ENCODE data around the gene CTSS. TPM values are rescaled to one million over a fixed set of nuclear protein-coding genes. Genes with fewer than 3 reads are reported as not detected.
"Not testable (repeated sequence)": the region's sequence is repeated elsewhere in the genome, so short reads cannot be mapped to it uniquely, and the experiment has no call there.

CTSS gene
- total RNA-seq, 4 donors from 2014 or later: 6.7 to 21.7 (median 15.5) TPM

DNA sequence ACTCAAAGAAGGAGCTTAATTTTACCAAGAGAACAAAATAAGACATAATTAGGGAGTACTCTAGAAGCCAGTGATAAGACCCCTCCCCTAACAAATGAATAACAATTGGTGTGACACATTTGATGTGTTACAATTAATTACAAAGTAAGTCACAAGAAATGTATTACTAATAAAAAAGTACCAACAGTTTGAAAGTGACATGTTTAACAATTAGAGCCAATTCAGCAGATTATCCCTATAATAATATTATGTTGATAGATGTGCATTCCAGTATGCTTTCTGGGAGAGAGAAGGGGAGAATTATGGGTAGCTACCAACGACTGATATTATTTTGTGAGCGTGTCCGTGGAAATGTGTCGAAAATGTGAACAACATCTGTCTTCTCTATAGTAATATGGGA is 23.4 kb upstream of the CTSS start:
- TF ChIP-seq, protein P1, sequence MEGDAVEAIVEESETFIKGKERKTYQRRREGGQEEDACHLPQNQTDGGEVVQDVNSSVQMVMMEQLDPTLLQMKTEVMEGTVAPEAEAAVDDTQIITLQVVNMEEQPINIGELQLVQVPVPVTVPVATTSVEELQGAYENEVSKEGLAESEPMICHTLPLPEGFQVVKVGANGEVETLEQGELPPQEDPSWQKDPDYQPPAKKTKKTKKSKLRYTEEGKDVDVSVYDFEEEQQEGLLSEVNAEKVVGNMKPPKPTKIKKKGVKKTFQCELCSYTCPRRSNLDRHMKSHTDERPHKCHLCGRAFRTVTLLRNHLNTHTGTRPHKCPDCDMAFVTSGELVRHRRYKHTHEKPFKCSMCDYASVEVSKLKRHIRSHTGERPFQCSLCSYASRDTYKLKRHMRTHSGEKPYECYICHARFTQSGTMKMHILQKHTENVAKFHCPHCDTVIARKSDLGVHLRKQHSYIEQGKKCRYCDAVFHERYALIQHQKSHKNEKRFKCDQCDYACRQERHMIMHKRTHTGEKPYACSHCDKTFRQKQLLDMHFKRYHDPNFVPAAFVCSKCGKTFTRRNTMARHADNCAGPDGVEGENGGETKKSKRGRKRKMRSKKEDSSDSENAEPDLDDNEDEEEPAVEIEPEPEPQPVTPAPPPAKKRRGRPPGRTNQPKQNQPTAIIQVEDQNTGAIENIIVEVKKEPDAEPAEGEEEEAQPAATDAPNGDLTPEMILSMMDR (IDR thresholded peaks at IDR 0.05): no peak
- TF ChIP-seq POLR2AphosphoS5 (IDR thresholded peaks at IDR 0.05) (no peak), POLR2A (IDR thresholded peaks at IDR 0.05) (no peak), EP300 (IDR thresholded peaks at IDR 0.05) (no peak)
- 73% methylated on average over 4 of the region's 4 CpGs for WGBS
- Histone ChIP-seq H3K27ac (no peak overlapping the region), H3K4me3 (no peak overlapping the region), H3K9me3 (no peaks in the 10 kb centered on the region), H3K36me3 (no peaks in the 10 kb centered on the region), H3K27me3 (no peaks in the 10 kb centered on the region), H3K4me1 (no peaks in the 10 kb centered on the region)
- DNase-seq (ENCODE audit: low spot score in 2 of 2): no peak

DNA sequence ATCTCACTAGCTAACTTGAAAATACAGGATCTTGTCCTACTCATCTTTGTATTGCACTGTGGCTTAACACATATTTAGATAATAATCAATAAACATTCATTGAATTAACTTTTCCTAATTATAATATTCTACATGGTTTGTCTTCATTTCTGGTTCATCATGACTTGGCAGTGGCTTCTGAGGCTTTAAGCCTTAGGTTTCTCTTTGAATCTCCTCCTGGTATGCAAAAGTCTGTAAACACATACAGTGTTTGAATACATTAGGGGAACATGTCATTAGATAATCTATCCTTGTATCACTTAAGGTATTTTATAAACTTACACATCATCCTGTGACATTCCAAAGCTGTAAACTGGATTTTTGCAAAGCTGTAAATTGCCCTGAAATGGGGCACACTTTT is 21.9 kb upstream of the CTSS start:
- no peak overlapping the region for H3K27ac ChIP-seq
- TF ChIP-seq EP300 (IDR thresholded peaks at IDR 0.05) (no peak), POLR2AphosphoS5 (IDR thresholded peaks at IDR 0.05) (no peak), POLR2A (IDR thresholded peaks at IDR 0.05) (no peak)
- TF ChIP-seq, protein P1 (IDR thresholded peaks at IDR 0.05): no peak
- H3K27me3 ChIP-seq: no peaks in the 10 kb centered on the region
- H3K36me3 ChIP-seq: no peaks in the 10 kb centered on the region
- H3K4me3 ChIP-seq: no peak overlapping the region
- no peak for DNase-seq (ENCODE audit: low spot score in 2 of 2)
- no peaks in the 10 kb centered on the region for H3K9me3 ChIP-seq
- H3K4me1 ChIP-seq: no peaks in the 10 kb centered on the region

DNA sequence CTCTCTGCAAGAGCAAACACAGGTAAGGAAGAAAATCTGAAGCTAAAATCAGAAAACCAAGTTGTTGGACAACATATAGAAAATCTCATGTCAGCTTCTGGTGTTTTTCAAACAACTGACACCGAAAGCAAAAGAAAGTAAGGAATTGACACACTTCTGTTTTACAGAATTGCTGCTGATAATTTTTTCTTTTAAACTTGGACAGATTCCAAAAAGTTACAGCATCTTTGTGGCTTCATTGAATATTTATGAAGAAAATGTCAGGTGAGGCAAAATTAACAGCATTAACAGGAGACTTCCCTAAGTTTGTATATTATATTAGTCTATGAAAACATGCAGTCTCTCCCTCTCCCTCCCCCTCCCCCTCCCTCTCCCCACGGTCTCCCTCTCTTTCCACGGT is 14.9 kb upstream of the CTSS start:
- no peak for DNase-seq (ENCODE audit: low spot score in 2 of 2)
- no peak overlapping the region for H3K27ac ChIP-seq
- H3K36me3 ChIP-seq: no peaks in the 10 kb centered on the region
- H3K9me3 ChIP-seq: no peaks in the 10 kb centered on the region
- H3K27me3 ChIP-seq: no peaks in the 10 kb centered on the region
- no peak for TF ChIP-seq POLR2AphosphoS5 (IDR thresholded peaks at IDR 0.05)
- TF ChIP-seq EP300 (IDR thresholded peaks at IDR 0.05): no peak
- no peak for TF ChIP-seq POLR2A (IDR thresholded peaks at IDR 0.05)
- TF ChIP-seq, protein P1 (IDR thresholded peaks at IDR 0.05): no peak
- 68% methylated on average over 3 of the region's 3 CpGs for WGBS
- H3K4me3 ChIP-seq: no peak overlapping the region
- no peaks in the 10 kb centered on the region for H3K4me1 ChIP-seq

DNA sequence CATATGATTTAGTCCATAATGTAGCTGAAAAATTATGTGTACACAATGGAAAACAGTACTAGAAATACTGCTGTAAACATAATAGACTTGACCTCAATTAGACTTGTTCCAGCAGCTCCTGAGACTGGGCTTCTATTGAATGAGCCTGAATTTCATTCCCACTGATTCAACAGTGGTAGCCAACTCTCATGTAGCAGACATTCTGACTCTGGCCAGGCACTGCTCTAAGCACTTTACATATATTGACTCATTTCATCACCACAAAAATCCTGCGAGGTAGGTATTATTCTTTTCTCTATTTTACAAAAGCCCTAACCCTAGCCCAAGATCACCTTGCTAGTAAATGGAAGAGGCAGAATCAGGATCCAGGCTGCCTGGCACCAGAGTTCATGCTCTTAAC is 12.8 kb upstream of the CTSS start:
- no peak for DNase-seq (ENCODE audit: low spot score in 2 of 2)
- H3K4me3 ChIP-seq: no peak overlapping the region
- H3K27ac ChIP-seq: no peak overlapping the region
- no peaks in the 10 kb centered on the region for H3K9me3 ChIP-seq
- WGBS: 67% methylated on average over 1 of the region's 1 CpG
- no peaks in the 10 kb centered on the region for H3K36me3 ChIP-seq
- H3K4me1 ChIP-seq: no peaks in the 10 kb centered on the region
- TF ChIP-seq POLR2AphosphoS5 (IDR thresholded peaks at IDR 0.05): no peak
- TF ChIP-seq, protein P1 (IDR thresholded peaks at IDR 0.05): no peak
- no peak for TF ChIP-seq POLR2A (IDR thresholded peaks at IDR 0.05)
- no peak for TF ChIP-seq EP300 (IDR thresholded peaks at IDR 0.05)
- no peaks in the 10 kb centered on the region for H3K27me3 ChIP-seq

DNA sequence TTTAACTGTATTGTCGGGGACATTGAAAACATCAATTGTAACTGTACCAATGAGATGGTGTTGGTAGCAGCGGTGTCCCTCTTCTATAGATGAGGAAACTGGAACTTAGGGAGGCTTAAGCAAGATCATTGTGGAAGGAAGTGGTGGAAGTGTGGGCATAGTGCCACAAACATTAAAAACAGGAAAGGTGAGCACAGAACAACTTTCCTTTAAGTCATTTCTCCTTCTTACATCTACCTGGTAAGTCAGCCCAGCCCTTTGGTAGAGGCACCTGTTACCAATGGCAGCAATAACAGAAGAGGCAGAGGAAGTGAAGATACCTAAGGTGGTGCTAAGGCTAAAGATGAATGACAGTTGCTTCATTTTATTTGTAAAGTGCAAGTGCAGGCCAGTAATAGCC is 12.0 kb upstream of the CTSS start:
- Histone ChIP-seq H3K4me3 (no peak overlapping the region), H3K4me1 (no peaks in the 10 kb centered on the region), H3K27ac (no peak overlapping the region), H3K9me3 (no peaks in the 10 kb centered on the region), H3K36me3 (no peaks in the 10 kb centered on the region), H3K27me3 (no peaks in the 10 kb centered on the region)
- 86% methylated on average over 2 of the region's 2 CpGs for WGBS
- DNase-seq (ENCODE audit: low spot score in 2 of 2): no peak
- TF ChIP-seq EP300 (IDR thresholded peaks at IDR 0.05): no peak
- TF ChIP-seq, protein P1 (IDR thresholded peaks at IDR 0.05): no peak

DNA sequence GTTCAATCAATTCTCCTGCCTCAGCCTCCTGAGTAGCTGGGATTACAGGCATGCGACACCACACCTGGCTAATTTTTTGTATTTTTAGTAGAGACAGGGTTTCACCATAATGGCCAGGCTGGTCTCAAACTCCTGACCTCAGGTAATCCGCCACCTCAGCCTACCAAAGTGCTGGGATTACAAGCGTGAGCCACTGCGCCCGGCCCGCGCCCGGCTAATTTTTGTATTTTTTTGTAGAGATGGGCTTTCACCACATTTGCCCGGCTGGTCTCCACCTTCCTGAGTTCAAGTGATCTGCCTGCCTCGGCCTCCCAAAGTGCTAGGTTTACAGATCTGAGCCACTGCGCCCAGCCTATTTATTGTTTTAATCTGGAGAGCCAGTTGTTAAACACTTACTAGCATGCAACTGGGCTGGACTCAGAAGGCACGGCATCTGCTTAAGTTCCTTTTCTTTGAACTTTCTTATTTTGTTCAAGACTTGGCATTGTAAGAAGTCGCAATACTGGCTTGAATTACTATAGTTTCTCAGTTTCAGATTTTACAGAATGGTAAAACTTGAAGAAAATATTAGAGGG is 10.4 kb upstream of the CTSS start:
- H3K27ac ChIP-seq; H3K4me1 ChIP-seq; H3K27me3 ChIP-seq; H3K36me3 ChIP-seq; DNase-seq (ENCODE audit: low spot score in 2 of 2); H3K4me3 ChIP-seq; H3K9me3 ChIP-seq: not testable (repeated sequence)
- 71% methylated on average over 13 of the region's 13 CpGs for WGBS
